H1 (cell line): Measurements from ENCODE around the gene KRABD2.

Experiments used
- EP300 ChIP-seq, 2 experiments: IDR thresholded peaks; 1 replicate in 1 of 2; 2 replicates in 1 of 2; pipeline ENCODE4 v1.6.1; 2011 to 2012; ENCODE audit warnings: low read depth in 2 of 2, low read length in 2 of 2, mild to moderate bottlenecking in 2 of 2, borderline replicate concordance in 1 of 2, inconsistent platforms in 1 of 2, moderate library complexity in 1 of 2
- EZH2 ChIP-seq: fragments of 200-600 bp; sonication (generic); IDR thresholded peaks from 2 replicates; pipeline ENCODE4 v1.7.1; 2012; ENCODE audit warnings: low read depth, mild to moderate bottlenecking, moderate library complexity, low read length, inconsistent platforms; ENCODE audit not compliant: severe bottlenecking
- TBP ChIP-seq: IDR thresholded peaks from 2 replicates; pipeline ENCODE4 v1.6.1; 2011; ENCODE audit warnings: low read depth, low read length, improper control_type of control experiment
- USF2 ChIP-seq: IDR thresholded peaks from 2 replicates; pipeline ENCODE4 v1.6.1; 2011; ENCODE audit warnings: low read length, improper control_type of control experiment

- TF ChIP-seq USF2 = no peak
- TF ChIP-seq EP300 (IDR thresholded peaks at IDR 0.05; ENCODE audit: borderline replicate concordance in 1 of 2, low read depth in 2 of 2, low read length in 2 of 2) = no peak
- no peak for TF ChIP-seq TBP
- no peak for TF ChIP-seq EZH2
These were observed 37.0 kb downstream of the KRABD2 start, which contains the start of gene ODF4 for GRCh38 chr17:8339540-8339939.
